ENCODE data around the gene CORO7. TPM values are rescaled to one million over a fixed set of nuclear protein-coding genes. Genes with fewer than 3 reads are reported as not detected.

Gene CORO7
- total RNA-seq, 1 experiment from 2014 or later, result 51.0 TPM

DNA sequence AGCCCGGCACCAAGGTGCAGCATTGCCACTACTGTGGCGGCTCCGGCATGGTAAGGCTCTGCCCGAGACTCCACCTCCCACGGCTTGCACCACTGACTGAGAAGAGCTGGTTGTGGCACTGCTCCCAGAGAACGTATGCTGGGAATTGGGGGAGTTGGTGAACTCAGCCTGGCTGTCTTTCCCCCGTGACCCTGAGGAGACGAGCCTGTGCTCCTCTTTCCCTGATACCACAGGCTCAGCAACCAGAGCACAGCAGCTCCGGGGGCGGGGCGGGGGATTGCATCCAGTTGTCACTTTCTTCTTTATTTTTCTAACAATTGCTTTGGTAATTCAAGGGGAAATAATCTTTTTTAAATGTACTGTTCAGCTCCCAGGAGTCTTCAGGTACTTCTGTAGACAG, 26.0 kb upstream of the CORO7 start:
- intact Hi-C loops (cut with micrococcal nuclease; ENCODE audit: unreplicated experiment), result no loop called here
- Mint-ChIP-seq H3K9me3 (ENCODE audit: low read depth, unreplicated experiment) (no peaks in the 10 kb centered on the region), H3K4me1 (ENCODE audit: low read depth, unreplicated experiment) (no peaks in the 10 kb centered on the region), H3K27ac (ENCODE audit: unreplicated experiment) (no peak overlapping the region), H3K4me3 (ENCODE audit: low read depth, unreplicated experiment) (no peak overlapping the region), H3K27me3 (ENCODE audit: unreplicated experiment) (no peaks in the 10 kb centered on the region), H3K36me3 (ENCODE audit: insufficient read depth, unreplicated experiment) (peaks cover 81% of the 10 kb centered on the region)
- CTCF ChIA-PET, result no interaction called here
- no peak for DNase-seq
- no TSS peak for BruUV-seq (replicated peaks)
- no peak for TF ChIP-seq CTCF (IDR thresholded peaks at IDR 0.05; ENCODE audit: unreplicated experiment)

DNA sequence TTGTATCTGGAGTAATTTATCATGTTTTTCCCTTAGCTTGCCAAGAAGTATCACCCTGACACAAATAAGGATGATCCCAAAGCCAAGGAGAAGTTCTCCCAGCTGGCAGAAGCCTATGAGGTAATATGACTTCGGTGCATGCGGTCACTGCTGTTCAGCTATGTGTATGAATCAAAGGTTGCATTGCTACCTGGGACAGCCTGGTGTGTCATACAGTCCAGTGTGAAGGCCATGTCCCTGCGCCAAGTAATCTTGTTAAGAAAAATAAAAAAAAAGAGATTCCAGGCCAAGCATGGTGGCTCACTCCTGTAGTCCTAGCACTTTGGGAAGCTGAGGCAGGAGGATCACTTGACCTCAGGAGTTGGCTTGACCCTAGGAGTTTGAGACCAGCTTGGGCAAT, 21.0 kb upstream of the CORO7 start:
- Mint-ChIP-seq H3K4me1 (ENCODE audit: low read depth, unreplicated experiment) (peaks cover 9% of the 10 kb centered on the region), H3K27ac (ENCODE audit: unreplicated experiment) (no peak overlapping the region), H3K36me3 (ENCODE audit: insufficient read depth, unreplicated experiment) (peaks cover 82% of the 10 kb centered on the region), H3K27me3 (ENCODE audit: unreplicated experiment) (no peaks in the 10 kb centered on the region), H3K9me3 (ENCODE audit: low read depth, unreplicated experiment) (no peaks in the 10 kb centered on the region), H3K4me3 (ENCODE audit: low read depth, unreplicated experiment) (no peak overlapping the region)
- no peak for DNase-seq
- no peak for TF ChIP-seq CTCF (IDR thresholded peaks at IDR 0.05; ENCODE audit: unreplicated experiment)
- BruUV-seq (replicated peaks), result no TSS peak
- intact Hi-C loops (cut with micrococcal nuclease; ENCODE audit: unreplicated experiment), result no loop called here
- CTCF ChIA-PET, result no interaction called here

DNA sequence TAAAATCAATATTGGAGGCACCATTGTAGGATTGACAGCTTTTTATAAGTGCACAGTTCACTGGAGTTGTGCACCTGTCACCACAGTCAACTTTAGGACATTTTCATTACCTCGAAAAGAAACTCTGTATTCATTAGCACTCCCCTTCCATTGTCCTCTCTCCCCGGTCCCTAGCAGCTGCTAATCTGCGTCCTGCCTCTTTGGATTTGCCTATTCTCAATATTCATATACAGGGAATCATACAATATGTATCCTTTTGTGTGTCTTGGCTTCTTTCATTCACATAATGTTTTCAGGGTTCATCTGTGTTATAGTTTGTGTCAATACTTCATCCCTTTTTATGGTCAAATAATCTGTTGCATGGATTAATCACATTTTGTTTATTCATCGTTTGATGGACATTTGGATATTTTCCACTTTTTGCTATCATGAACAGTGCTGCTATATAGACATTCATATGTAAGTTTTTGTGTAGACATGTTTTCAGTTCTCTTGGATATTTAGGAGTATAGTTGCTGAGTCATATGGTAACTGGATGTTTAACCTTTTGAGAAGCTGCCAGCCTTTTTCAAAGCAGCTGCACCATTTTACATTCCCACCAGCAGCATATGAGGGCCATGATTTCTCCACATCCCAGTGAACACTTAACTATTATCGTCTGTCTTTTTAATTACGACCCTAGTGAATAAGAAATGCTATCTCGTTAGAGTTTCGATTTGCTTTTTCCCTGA, 19.1 kb upstream of the CORO7 start:
- H3K9me3 Mint-ChIP-seq (ENCODE audit: low read depth, unreplicated experiment), result no peaks in the 10 kb centered on the region
- DNase-seq, result no peak
- no peak overlapping the region for H3K4me3 Mint-ChIP-seq (ENCODE audit: low read depth, unreplicated experiment)
- peaks cover 79% of the 10 kb centered on the region for H3K36me3 Mint-ChIP-seq (ENCODE audit: insufficient read depth, unreplicated experiment)
- no peak for TF ChIP-seq CTCF (IDR thresholded peaks at IDR 0.05; ENCODE audit: unreplicated experiment)
- intact Hi-C loops (cut with micrococcal nuclease; ENCODE audit: unreplicated experiment), result no loop called here
- H3K27ac Mint-ChIP-seq (ENCODE audit: unreplicated experiment), result no peak overlapping the region
- CTCF ChIA-PET, result no interaction called here
- H3K4me1 Mint-ChIP-seq (ENCODE audit: low read depth, unreplicated experiment), result peaks cover 9% of the 10 kb centered on the region
- H3K27me3 Mint-ChIP-seq (ENCODE audit: unreplicated experiment), result no peaks in the 10 kb centered on the region
- BruUV-seq (replicated peaks), result no TSS peak

- CTCF ChIA-PET, result interaction anchor here (0.6 kb wide), 1 partner anchor 108 kb away, joined by 3 read pairs; no protein-coding TSS in a partner anchor
- intact Hi-C loops (cut with micrococcal nuclease; ENCODE audit: unreplicated experiment), result no loop called here
- Mint-ChIP-seq H3K4me3 (ENCODE audit: low read depth, unreplicated experiment) (no peak overlapping the region), H3K27ac (ENCODE audit: unreplicated experiment) (no peak overlapping the region), H3K4me1 (ENCODE audit: low read depth, unreplicated experiment) (peaks cover 9% of the 10 kb centered on the region), H3K9me3 (ENCODE audit: low read depth, unreplicated experiment) (no peaks in the 10 kb centered on the region), H3K27me3 (ENCODE audit: unreplicated experiment) (no peaks in the 10 kb centered on the region), H3K36me3 (ENCODE audit: insufficient read depth, unreplicated experiment) (peaks cover 88% of the 10 kb centered on the region)
- no TSS peak for BruUV-seq (replicated peaks)
- DNase-seq, result no peak
- TF ChIP-seq CTCF (IDR thresholded peaks at IDR 0.05; ENCODE audit: unreplicated experiment), result no peak
Measured at GRCh38 chr16:4433914-4434787, 17.8 kb upstream of the CORO7 start.

All from Calu3 (cell line).